NCI-H146 treated with DMSO at 0.1 percent for 48 hours (cell line): ENCODE data around the gene ELMOD3.
A peak's percentile ranks its signal among the peaks of the same experiment; 100 is the strongest.
"Not testable (repeated sequence)": the region's sequence is repeated elsewhere in the genome, so short reads cannot be mapped to it uniquely, and the experiment has no call there.

Source experiments
- DNase-seq: peaks from one replicate; lab custom pipeline; 2025; ENCODE audit not compliant: unreplicated experiment; lab: John Stamatoyannopoulos, UW

Gene ELMOD3

DNA sequence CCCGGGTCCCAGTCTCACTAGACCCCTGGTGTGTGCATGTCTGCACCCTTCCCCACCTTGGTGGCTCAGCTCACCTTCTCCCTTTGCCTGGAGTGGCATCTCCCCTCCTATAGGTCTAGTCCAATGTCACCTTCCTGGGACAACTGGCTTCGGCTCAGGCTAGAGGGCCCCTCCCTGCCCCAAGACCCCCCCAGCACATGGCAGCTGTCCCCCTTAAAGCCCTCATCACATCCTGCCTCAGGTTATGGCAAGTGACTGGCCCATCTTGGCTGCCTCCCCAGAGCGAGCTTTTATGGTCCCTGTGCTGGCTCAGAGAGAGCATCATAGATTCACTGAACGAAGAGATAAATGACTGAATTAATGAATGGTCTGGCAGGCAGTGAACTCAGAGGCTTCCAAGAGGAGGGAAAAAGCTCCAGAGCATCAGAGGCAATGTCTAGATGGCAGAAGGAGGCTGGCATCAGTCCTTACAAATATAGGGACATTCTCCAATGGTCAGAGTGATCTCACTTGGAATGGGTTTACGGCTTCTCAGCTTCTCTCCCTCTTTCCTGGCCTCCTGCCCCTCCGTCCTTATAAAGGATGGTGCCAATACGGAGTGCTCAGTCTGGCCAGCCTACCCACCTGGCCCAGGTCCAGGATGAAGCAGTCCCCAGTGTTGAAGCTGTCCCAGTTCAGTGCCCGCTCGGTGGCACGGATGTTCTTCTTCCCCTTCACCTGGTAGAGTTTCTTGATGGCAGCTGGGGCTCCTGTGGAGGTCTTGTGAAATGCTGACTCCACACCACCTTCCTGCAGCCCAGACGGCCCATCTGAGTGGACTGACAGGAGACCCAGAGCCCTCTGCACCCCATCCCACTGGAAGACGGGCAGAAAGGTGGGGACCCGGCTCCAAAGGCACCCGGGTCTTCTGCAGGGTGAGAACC lies 46.2 kb downstream of the ELMOD3 start:
- DNase-seq: no peak

DNA sequence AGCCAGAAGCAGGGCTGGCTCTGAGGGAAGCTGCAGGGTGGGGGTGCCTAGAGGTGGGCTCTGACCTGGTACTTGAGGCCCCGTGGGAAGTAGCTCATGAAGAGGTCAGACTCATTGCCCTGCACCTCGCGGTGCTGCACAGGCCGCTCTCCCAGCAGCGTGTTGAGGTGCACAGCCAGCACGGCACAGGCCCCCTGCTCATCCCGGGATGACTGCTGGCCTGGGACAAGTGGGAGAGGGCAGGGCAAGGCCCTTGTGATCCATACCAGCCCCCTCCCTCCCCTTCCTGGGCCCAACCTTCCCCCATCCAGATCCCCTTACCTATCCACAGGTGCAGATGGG lies 46.9 kb downstream of the ELMOD3 start:
- no peak for DNase-seq

DNA sequence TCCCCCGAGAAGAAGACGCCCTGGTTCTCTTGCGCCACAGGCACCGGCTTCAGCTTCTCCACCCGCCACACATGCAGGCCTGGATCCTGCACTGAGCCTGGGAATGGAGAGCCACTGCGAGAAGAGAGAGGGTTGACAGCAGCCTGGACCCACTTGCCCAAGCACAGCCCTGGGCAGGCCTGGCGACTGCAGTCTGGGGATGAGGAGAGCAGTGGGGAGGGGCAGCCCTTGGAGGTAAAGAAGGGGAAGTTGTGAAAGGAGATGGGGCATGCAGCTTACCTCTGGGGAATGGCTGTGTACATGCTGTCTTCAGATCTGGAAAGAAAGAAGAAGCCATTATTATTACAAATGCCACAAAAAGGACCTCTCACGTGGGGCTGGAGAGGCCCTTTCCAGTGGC lies 47.3 kb downstream of the ELMOD3 start:
- DNase-seq: no peak

DNA sequence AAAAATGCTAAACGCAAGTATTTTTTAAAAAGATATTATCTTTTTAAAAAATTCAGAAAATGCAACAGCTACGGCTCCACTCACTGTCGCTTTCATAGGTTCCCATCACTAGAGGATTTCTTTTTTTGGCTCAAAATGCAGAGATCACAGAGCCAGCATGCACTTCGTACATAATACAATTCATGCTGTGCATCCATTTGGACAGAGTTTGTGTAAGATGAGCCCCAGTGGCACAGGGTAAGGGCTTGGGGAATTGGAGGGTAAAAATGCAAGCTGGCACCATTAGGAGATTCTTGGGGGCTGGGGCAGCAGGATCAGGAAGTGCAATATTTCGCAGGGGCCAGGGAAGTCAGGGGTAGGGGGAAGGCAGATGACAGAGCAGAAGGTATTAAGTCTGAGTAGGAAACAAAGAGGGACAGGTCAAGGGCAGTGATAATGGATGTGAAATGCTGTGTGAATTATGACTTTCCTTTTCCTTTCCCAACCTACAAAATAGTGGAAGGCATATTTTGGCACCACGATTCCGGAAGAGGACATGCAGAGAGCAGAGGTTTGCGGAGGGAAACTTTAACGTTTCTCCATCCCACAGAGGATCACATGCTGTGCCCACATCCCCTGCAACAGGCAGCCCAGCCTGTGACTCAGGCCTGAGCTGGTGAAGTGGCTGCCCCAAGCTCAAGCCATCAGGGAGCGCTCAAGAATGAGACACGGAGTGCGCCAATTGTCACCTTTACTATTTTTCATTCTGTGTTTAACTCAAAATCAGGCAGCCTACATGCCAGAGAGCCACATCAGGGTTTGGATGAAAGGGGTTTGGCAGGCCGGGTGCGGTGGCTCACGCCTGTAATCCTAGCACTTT lies 50.9 kb downstream of the ELMOD3 start:
- no peak for DNase-seq

DNA sequence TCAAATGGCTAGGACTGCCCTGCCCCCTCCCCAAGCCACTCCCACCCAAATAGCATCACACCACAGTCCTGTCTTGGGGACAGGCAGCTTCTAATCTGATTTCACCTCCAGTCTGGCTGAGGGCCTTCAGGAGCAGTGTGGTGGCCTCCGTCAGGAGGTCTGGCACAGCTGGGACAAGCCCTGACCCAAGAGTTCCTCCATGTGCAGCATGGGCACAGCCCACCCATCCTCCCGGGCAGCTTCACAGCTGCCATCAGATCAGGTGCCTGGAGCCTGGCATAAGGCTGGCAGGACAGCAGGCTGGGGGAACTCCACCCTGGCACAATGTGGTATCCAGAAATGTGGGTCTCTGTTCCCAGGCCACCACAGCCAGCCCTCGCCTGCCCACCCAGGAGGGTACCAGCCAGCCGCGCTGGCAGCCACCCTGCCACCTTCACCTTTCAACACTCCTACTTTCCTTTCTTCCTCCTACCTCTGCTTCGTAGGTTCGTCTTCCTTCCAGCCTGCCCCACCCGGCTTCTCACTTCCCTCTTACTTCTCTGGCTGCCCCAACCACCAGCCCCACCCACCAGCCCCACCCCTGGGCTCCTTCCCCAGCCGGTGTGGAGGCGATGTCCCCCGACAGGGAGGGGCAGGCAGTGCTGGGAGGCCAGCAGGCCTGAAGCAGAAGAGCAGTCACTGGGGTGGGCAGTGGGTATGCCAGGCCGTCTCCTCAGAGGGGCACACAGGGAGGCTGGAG lies 55.4 kb downstream of the ELMOD3 start, which contains the start of gene CAPG:
Gene CAPG (minus strand): TSS at position 522 of the 739 bp plus-strand sequence. CDS start 8,221 bp downstream, outside the sequence.
- DNase-seq: no peak

DNA sequence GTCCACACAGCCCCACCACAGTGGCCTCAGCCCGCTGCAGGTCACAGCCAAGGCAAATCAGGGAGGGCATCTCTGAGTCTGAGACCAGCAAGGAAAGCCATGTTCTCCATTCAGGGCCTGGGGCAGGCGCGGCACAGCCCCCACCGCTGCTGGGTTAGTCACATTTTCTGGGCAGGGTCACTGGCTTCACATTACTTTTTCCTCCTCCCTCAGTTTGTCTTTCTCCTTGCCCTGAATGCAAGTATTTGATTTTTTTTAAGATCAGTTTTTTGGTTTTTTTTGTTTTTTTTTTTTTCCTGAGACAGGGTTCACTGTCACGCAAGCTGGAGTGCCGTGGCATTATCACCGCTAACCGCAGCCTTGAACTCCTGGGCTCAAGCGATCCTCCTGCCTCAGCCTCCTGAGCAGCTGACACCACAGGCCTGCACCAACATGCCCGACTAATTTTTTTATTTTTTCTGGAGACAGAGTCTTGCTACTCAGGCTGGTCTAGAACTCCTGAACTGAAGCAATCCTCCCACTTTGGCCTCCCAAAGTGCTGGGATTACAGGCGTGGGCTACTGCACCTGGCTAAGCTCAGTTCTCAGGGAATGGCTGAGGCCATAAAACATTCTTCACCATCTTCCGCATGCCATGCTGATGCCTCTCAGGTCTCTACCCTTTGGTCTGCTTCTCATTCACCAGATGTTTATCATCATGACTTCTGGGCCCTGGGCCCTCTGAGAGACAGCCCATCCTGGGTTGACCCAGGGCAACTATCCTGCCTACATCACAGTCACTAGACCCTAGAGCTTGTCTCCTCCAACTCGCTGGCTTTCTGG lies 56.2 kb downstream of the ELMOD3 start:
- no peak for DNase-seq

DNA sequence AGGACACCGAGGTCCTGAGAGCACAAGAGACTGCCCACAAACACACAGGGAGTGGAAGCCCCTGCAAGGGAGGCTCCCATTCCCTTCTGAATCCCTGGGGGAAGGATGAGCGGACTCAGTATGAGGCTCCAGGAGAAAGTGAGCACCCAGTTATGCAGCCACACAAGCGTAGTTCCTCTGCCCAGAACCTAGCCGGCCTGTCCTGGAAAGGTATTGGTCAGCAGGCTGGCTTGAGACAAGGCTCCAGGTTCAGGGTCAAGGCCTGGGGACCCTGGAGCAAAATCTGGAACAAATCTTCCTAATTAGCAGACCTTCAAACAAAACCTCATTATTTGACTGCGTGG lies 56.8 kb downstream of the ELMOD3 start:
- DNase-seq: no peak

DNA sequence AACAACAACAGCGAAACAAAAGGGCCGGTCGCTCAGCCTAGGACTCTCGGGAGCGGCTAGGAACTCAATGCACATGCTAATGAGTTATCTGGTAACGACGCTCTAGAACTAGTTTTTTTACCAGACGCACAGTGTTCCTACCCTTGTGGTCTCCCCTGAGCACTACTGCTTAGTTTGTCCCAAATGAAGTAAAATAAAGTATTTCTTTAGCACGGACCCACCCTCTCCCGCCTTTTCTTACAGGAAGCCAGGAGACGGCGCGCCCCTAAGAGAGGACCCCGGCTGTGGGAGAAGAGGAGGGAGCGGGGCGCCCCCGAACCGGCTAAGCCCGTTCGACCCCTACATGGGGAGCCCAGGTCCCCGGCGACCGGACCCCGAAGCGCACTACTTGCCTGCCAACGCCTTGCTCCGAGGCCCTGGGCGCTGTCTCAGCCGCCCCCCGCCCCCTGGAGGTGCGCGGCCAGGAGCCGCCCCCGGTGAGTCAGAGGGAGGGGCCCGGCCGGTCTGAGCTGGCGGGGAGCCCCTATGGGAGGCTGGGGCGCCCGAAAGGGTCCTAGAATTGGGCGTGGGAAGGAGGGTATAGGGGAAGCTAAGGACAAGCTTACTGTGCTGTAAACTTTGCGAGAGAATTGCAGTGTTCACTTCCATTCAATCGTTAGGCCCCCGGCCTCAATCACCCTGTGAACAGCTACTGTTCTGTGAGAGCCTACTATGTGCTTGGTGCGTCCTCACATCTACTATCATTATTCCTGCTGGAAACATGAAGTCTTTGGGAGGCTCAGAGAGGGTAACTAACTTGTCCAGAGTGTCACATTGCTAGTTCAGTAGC lies 59.2 kb downstream of the ELMOD3 start:
- DNase-seq: no peak

DNA sequence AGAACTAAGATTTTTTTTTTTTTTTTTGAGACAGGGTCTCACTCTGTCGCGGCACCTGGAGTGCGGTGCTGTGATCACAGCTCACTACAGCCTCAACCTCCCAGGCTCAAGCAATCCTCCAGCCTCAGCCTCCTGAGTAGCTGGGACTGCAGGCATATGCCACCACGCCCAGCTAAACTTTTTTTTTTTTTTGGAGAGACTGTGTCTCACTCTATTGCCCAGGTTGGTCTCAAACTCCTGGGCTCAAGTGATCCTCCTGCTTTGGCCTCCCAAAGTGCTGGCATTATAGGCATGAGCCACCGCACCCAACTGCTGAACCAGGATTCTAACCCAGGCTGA lies 59.8 kb downstream of the ELMOD3 start:
- DNase-seq: not testable (repeated sequence)

DNA sequence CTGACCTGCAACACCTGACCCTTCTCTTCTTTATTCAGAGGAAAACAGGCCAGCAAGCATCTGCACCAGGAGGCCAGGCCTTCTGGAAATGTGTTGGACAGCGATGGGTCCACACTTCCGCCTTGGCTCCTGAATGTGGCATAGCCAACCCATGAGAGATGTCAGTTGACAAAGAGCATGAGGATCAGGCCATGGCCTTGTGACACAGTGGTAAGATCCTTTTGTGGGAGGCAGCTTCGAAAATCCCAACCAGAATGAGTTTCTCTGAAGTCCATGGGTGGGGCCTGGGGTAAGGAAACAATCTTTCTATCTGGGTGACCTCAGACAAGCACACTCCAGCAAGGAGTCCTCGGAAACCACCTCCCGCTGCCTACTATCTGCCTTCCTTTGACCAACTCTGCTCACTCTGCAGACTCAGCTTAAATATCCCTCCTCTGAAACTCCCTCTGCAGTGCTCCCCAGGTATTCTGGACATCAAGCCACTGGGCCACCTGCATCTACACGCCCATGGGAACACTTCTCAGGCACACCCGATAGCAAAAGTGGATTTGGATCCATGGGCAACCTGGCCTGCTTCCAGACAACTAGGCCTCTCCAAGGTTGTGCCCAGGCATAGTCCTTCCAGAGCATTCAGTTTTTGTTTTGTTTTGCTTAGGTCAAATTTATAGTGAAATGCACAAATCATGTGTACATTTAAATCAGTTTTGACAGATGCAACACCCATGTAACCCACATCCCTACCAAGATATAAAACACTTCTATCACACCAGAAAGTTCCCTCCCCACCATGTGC lies 60.4 kb downstream of the ELMOD3 start:
- no peak for DNase-seq

DNA sequence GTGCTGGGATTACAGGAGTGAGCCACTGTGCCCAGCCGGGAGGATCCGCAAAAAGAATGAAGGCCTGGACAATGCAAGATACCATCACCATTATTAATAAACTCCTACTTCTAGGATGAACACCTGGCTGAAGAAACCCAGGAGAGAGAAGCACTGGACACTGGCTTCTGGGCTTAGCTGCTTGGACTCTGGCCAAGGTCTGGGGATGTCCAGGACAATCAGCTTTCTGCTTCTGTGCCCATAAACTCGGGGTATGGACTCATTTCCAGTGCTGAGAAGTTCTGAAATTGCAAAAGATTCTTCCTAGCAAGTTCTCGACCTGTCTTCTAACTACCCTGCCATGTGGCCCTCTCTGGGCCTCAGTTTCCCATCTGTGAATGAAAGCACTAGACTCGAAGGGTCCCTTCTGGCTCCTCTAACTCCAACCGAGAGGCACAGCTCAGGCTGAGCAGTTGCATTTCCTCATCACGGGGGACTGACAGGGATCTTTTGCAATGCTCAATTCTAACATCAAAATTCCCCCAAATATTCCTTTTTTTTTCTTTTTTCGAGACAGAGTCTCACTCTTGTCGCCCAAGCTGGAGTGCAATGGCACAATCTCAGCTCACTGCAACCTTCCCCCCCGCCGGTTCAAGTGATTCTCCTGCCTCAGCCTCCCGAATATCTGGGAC lies 61.5 kb downstream of the ELMOD3 start:
- DNase-seq: no peak

DNA sequence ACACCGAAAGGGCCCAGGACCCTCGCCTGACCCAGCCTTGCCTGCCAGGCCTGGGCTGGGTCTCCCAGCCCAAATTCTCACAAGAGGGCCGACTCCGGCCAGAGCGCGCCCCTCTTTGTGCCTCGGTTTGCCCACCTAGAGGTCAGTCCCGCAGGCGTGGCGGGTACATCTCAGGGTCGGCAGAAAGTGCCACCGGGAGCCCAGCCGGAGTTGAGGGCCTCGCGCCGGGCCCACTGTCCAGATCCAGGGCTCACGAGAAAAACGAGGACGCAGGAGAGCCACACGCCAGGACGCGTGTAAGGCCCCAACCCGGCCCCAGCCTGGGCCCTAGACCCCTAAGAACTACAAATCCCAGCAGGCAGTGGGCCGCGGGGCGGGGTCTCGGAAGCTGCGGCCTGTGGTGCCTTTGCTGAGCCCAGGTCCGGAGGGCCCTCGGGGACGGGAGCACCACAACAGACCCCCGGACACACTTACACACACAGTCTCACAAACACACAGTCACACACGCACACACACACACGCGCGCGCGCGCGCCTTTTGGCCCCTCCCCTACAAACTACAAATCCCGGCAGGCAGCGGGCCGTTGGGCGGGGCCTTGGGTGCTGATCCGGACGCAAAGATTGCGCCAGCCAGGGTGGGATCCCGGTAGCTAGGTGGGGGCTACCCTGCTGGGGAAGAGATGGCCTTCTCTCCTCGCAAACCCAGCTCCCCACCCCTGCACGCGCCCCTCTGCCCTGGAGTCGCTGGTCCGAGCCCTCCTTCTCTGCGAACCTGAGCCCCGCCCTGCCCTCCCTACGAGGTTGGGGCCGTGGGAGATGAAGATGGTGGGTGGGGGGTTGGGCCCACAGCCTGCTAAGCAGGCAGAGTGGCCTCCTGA lies 63.8 kb downstream of the ELMOD3 start, which contains the start of gene SH2D6:
Gene SH2D6 (plus strand): TSS at position 583 of the 877 bp plus-strand sequence. CDS start 10,752 bp downstream, outside the sequence.
- peak; percentile 80 for DNase-seq

DNA sequence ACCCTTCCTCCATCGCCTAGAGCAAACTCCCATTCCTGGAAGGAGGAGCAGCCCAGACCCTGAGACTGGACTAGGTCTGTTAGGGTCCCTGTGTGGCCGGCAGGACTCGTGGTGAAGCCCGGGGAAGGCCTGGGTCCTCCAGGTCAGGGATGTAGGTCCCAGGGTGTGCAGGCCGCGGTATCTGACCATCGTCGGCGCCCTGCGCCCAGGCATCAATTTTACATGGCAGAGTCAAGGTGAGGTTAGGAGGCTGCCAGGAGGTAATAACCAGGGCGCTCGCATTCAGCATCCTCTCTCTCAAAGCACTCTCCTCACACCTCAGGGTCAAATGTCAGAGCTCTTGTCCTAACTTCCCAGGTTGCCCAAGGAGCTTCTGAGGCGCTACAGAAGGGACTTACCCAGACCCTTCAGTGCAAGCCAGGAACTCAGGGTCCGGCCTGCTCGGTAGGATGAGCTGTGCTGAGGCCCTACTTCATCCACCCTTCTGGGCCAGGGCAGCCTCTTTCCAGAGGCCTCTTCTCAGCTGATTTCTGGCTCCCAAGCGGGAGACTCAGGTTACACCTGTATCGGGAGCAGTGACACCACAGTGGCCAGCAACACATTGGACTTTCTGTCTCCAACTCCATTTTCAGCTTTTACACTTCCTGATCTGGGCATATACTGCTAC lies 64.6 kb downstream of the ELMOD3 start:
- DNase-seq: no peak

DNA sequence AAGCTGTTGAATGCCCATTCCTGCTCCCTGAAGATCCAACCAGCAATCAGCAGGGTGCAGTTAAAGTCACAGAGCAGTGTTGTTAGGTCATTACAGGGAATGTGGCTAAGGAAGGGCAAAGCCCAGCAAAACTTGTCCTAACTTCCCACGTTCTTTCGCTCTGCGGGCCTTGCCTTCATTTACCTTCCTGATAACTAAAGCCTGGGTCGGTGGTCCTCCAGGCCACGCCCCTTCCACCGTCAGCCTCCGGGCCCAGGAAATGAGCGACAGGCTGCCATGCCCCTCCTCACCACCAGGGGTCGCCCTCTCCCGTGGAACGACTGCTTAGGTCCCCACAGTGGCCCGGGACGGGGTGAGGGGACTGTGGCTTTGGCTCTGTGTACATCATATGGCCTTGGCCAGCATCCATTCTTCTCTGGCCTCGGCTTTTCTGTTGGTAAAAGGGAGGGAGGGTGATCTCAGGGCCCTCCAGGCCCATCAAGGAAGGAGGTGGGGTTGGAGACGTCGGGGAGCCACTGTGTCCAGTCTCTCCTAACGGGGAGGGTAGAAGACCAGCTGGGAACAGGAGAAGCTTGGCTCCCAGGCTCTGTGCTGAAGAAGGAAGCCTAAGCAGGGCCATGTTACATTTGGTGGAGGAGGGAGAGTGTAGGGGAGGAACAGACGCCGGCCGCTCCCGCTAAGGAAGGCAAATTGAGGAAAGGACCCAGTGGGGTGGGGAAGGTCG lies 66.1 kb downstream of the ELMOD3 start:
- DNase-seq: peak; percentile 61

DNA sequence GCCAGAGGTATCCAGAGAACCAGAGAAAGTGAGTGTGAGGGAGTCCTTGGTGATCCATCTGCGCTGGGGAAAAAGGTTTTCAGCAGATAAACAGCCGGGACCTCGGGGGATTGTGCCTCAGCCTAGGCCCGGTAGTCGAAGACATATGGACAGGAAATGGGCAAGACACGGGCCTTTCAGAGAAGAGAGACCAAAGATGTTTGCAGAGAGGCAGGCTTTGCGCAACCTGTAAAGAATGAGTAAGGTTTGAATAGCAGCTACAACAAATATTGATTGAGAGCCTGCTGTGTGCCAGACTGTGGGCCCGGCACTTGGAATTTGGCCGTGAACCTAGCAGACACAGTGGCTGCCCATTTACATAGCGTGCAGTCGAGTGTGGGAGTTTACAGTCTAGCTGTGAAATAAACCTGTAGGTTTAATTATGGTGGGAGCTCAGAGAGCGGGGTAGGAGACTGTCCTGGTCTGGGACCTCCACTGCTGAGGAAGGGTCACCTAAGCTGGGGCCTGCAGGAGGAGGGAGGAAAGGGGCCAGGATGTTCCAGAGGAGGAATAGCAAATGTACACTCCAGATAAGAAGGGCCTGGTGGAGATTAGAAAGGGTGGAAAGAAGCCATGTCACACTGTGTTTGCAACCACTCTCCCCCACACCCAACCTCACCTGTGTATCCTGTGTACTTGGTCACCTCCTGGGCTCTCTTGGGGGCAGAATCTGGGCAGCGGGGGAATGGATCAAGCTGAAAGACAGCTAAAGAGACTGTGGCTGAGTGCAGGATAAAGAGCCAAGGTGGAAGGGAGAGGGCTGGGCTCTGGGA lies 66.9 kb downstream of the ELMOD3 start:
- DNase-seq: peak; percentile 60
